Spleen (tissue), 7 donors: Measurements from ENCODE around the gene LRP1B.

Experiments used
- CTCF ChIP-seq, 11 experiments: fragments of 200-600 bp in 7 of 11; fragments of 450-650 bp in 4 of 11; sonication (generic) in 4 of 11; IDR thresholded peaks in 8 of 11; conservative IDR thresholded peaks in 3 of 11; 1 replicate in 7 of 11; 2 replicates in 4 of 11; pipeline versions ENCODE4 v1.4.0 to v1.8.0; 2016 to 2021; ENCODE audit warnings: antibody characterized with exemption in 11 of 11, inconsistent platforms in 4 of 11, mild to moderate bottlenecking in 1 of 11
- POLR2A ChIP-seq, 3 donors: fragments of 450-650 bp; IDR thresholded peaks; one replicate each; pipeline ENCODE4 v1.5.1; 2017; ENCODE audit warnings: antibody characterized with exemption in 3 of 3, mild to moderate bottlenecking in 1 of 3
- POLR2AphosphoS5 ChIP-seq, 3 donors: sonication (generic); formaldehyde crosslinking; IDR thresholded peaks; one replicate each; pipeline ENCODE4 v1.5.1; 2017; ENCODE audit warnings: antibody characterized with exemption in 3 of 3
- donor health status: DM: no; HTN: no; CAD: no; lungs with moderate emphysema.
- donor health status: DM: no; HTN: no; CAD: no.
- donor health status: DM: no; HTN: no; CAD: no.

DNA sequence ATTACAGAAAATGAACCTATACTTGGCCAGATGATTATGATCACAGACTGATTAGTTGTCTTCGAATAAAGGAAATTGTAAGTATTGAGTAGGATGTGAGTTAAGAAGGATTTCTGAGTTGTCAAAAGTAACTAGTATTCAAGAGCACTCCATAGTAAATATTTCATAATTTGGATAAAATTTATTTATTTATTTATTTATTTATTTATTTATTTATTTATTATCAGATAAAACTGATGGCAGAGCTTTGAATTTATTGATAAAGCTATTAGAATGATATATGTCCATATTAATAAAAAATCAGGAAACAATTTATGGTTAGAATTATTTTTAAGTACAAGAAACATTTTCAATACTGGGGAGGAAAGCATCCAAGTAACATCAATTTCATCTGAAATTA, 1634.1 kb downstream of the LRP1B start:
- no peak for TF ChIP-seq CTCF (IDR thresholded peaks at IDR 0.05 in 8 of 11, conservative IDR thresholded peaks at IDR 0.05 in 3 of 11)
- TF ChIP-seq POLR2A (IDR thresholded peaks at IDR 0.05) = no peak
- TF ChIP-seq POLR2AphosphoS5 (IDR thresholded peaks at IDR 0.05) = no peak
